Activated B cell treated with CpG ODN at 0.5 μM for 24 hours (primary cell): ENCODE results near the gene TJP2. TPM values are rescaled to one million over a fixed set of nuclear protein-coding genes. Genes with fewer than 3 reads are reported as not detected.
A peak's percentile ranks its signal among the peaks of the same experiment; 100 is the strongest.
"Not testable (repeated sequence)": the region's sequence is repeated elsewhere in the genome, so short reads cannot be mapped to it uniquely, and the experiment has no call there.

Experiments
- ATAC-seq: fragments of 200-7000 bp; cut with Tn5 transposase; one replicate; pipeline ENCODE4 v1.10.0; 2021; ENCODE audit warnings: low read depth, mild to moderate bottlenecking, moderate library complexity
- CTCF ChIA-PET: fragments of 350-600 bp; sonication (Branson Sonifier 250); formaldehyde crosslinking; loops from one replicate; lab custom pipeline; 2021; ENCODE audit warnings: antibody characterized with exemption; lab: Charles Lee
- POLR2A ChIA-PET: fragments of 350-600 bp; sonication (Branson Sonifier 250); formaldehyde crosslinking; loops from one replicate; lab custom pipeline; 2021; ENCODE audit warnings: antibody characterized with exemption; lab: Charles Lee
- DNase-seq: peaks from one replicate; pipeline ENCODE4 v3.0.0; 2022
- H3K27ac Mint-ChIP-seq: one replicate; pipeline ENCODE4 v1.8.0; 2020; ENCODE audit warnings: mixed read lengths
- H3K27me3 Mint-ChIP-seq: one replicate; pipeline ENCODE4 v1.8.0; 2021; ENCODE audit warnings: mixed read lengths
- H3K36me3 Mint-ChIP-seq: one replicate; pipeline ENCODE4 v1.8.0; 2021; ENCODE audit warnings: low read depth, mixed read lengths
- H3K4me1 Mint-ChIP-seq: one replicate; pipeline ENCODE4 v1.8.0; 2021; ENCODE audit warnings: mixed read lengths
- H3K4me3 Mint-ChIP-seq: one replicate; pipeline ENCODE4 v1.8.0; 2020; ENCODE audit warnings: mild to moderate bottlenecking, mixed read lengths
- H3K9me3 Mint-ChIP-seq: one replicate; pipeline ENCODE4 v1.8.0; 2020; ENCODE audit warnings: mixed read lengths
- CTCF ChIP-seq: fragments of 200-600 bp; IDR thresholded peaks from one replicate; pipeline ENCODE4 v1.8.0; 2022; ENCODE audit warnings: antibody characterized with exemption, mild to moderate bottlenecking
- intact Hi-C: fragments of 100-400 bp; cut with micrococcal nuclease; formaldehyde crosslinking; loops from one replicate; pipeline ENCODE4 v1.15.1; 2024
- total RNA-seq: library from RNA; stranded (reverse); gene quantifications from 2 replicates; pipeline ENCODE4 v1.2.3, GENCODE V29; 2022

TJP2 gene
- total RNA-seq, 1 donor from 2014 or later: 4.7 TPM

- DNase-seq: no peak
- POLR2A ChIA-PET: no interaction called here
- peaks cover 2% of the 10 kb centered on the region for H3K9me3 Mint-ChIP-seq
- H3K27ac Mint-ChIP-seq: no peak overlapping the region
- ATAC-seq: no peak
- CTCF ChIA-PET: no interaction called here
- no peaks in the 10 kb centered on the region for H3K36me3 Mint-ChIP-seq
- H3K27me3 Mint-ChIP-seq: no peaks in the 10 kb centered on the region
- H3K4me3 Mint-ChIP-seq: no peak overlapping the region
- peaks cover 12% of the 10 kb centered on the region for H3K4me1 Mint-ChIP-seq
- intact Hi-C loops: no loop called here
- no peak for TF ChIP-seq CTCF
Observed at GRCh38 chr9:69151506-69151905, 22.6 kb upstream of the TJP2 start.

GRCh38 chr9:69153707-69154521, 20.2 kb upstream of the TJP2 start:
- peaks cover 2% of the 10 kb centered on the region for H3K9me3 Mint-ChIP-seq
- no peaks in the 10 kb centered on the region for H3K36me3 Mint-ChIP-seq
- ATAC-seq (no peak), DNase-seq (no peak)
- no peaks in the 10 kb centered on the region for H3K27me3 Mint-ChIP-seq
- POLR2A ChIA-PET: no interaction called here
- no peak overlapping the region for H3K4me3 Mint-ChIP-seq
- CTCF ChIA-PET: no interaction called here
- no peak for TF ChIP-seq CTCF
- peaks cover 12% of the 10 kb centered on the region for H3K4me1 Mint-ChIP-seq
- intact Hi-C loops: no loop called here
- no peak overlapping the region for H3K27ac Mint-ChIP-seq

- Mint-ChIP-seq H3K27me3 (no peaks in the 10 kb centered on the region), H3K4me3 (no peak overlapping the region), H3K9me3 (peaks cover 3% of the 10 kb centered on the region), H3K36me3 (no peaks in the 10 kb centered on the region), H3K4me1 (peaks cover 12% of the 10 kb centered on the region), H3K27ac (no peak overlapping the region)
- ATAC-seq (peak; percentile 85), DNase-seq (no peak)
- ChIA-PET CTCF (no interaction called here), POLR2A (no interaction called here)
- intact Hi-C loops: no loop called here
- no peak for TF ChIP-seq CTCF
Observed at GRCh38 chr9:69155341-69156030, 18.6 kb upstream of the TJP2 start.

- DNase-seq: no peak
- intact Hi-C loops: no loop called here
- Mint-ChIP-seq H3K4me1 (peaks cover 8% of the 10 kb centered on the region), H3K27me3 (no peaks in the 10 kb centered on the region), H3K9me3 (peaks cover 6% of the 10 kb centered on the region), H3K4me3 (no peak overlapping the region), H3K36me3 (no peaks in the 10 kb centered on the region), H3K27ac (no peak overlapping the region)
- no peak for TF ChIP-seq CTCF
- ChIA-PET POLR2A (no interaction called here), CTCF (no interaction called here)
- no peak for ATAC-seq
Observed at GRCh38 chr9:69157751-69158466, 16.2 kb upstream of the TJP2 start.

GRCh38 chr9:69158471-69158870, 15.6 kb upstream of the TJP2 start:
- peaks cover 8% of the 10 kb centered on the region for H3K4me1 Mint-ChIP-seq
- H3K36me3 Mint-ChIP-seq: no peaks in the 10 kb centered on the region
- CTCF ChIA-PET: no interaction called here
- no peak for TF ChIP-seq CTCF
- H3K27me3 Mint-ChIP-seq: no peaks in the 10 kb centered on the region
- POLR2A ChIA-PET: no interaction called here
- peaks cover 6% of the 10 kb centered on the region for H3K9me3 Mint-ChIP-seq
- no peak overlapping the region for H3K4me3 Mint-ChIP-seq
- intact Hi-C loops: no loop called here
- no peak overlapping the region for H3K27ac Mint-ChIP-seq
- no peak for ATAC-seq
- no peak for DNase-seq

GRCh38 chr9:69164573-69164972, 9.5 kb upstream of the TJP2 start:
- H3K9me3 Mint-ChIP-seq, H3K4me3 Mint-ChIP-seq, DNase-seq, intact Hi-C loops, H3K27ac Mint-ChIP-seq, H3K4me1 Mint-ChIP-seq, ATAC-seq, H3K27me3 Mint-ChIP-seq, POLR2A ChIA-PET, H3K36me3 Mint-ChIP-seq, CTCF ChIA-PET: not testable (repeated sequence)
